Measurements from ENCODE around the gene SULT2A1. TPM values are rescaled to one million over a fixed set of nuclear protein-coding genes. Genes with fewer than 3 reads are reported as not detected.
"Not testable (repeated sequence)": the region's sequence is repeated elsewhere in the genome, so short reads cannot be mapped to it uniquely, and the experiment has no call there.

The SULT2A1 gene
- polyA plus RNA-seq, 1 experiment: not detected

DNA sequence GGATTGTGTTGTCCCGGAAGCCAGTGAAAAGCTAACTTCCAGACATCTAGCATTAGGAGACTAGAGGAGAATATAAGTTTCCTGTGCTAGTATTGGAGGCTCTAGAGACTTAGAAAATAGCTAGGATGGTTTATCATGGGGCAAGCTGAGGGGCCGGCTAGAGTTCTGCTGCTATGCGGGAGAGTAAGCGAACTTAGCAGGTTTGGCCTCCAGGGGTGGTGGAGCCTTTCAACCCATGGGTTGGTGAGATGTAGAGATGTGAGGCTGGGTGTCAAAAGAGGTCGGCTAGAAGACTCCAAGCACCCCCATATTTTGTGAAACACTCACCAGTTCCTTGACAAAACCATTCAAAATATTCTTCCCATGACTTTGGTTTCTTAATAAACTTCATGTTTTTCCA is 4.4 kb downstream of the SULT2A1 start:
- ChIA-PET CTCF (interaction anchor here (2.5 kb wide), 1 partner anchor 13 kb away, joined by 10 read pairs; no protein-coding TSS in a partner anchor), POLR2A (no interaction called here)
- TF ChIP-seq, protein P1, sequence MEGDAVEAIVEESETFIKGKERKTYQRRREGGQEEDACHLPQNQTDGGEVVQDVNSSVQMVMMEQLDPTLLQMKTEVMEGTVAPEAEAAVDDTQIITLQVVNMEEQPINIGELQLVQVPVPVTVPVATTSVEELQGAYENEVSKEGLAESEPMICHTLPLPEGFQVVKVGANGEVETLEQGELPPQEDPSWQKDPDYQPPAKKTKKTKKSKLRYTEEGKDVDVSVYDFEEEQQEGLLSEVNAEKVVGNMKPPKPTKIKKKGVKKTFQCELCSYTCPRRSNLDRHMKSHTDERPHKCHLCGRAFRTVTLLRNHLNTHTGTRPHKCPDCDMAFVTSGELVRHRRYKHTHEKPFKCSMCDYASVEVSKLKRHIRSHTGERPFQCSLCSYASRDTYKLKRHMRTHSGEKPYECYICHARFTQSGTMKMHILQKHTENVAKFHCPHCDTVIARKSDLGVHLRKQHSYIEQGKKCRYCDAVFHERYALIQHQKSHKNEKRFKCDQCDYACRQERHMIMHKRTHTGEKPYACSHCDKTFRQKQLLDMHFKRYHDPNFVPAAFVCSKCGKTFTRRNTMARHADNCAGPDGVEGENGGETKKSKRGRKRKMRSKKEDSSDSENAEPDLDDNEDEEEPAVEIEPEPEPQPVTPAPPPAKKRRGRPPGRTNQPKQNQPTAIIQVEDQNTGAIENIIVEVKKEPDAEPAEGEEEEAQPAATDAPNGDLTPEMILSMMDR (IDR thresholded peaks at IDR 0.05; ENCODE audit: insufficient read depth, low read depth, low read length): no peak
- H3K4me3 ChIP-seq (ENCODE audit: low read depth, low read length): no peak overlapping the region
- peaks cover 3% of the 10 kb centered on the region for H3K27me3 ChIP-seq (ENCODE audit: control insufficient read depth, insufficient read depth, low read length)
- H3K36me3 ChIP-seq (ENCODE audit: control insufficient read depth, insufficient read depth, low read length): no peaks in the 10 kb centered on the region
- no peak for DNase-seq (ENCODE audit: low read depth)

DNA sequence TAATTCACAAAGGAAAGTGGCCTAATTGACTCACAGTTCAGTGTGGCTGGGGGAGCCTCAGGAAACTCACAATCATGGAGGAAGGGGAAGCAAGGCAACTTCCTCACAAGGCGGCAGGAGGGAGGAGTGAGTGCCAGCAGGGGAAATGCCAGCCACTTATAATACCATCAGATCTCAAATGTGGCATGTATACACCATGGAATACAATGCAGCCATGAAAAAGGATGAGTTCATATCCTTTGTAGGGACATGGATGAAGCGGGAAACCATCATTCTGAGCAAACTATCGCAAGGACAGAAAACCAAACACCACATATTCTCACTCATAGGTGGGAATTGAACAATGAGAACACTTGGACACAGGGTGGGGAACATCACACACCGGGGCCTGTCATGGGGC is 6.7 kb downstream of the SULT2A1 start:
- CTCF ChIA-PET: interaction anchor here (2.5 kb wide), 1 partner anchor 11 kb away, joined by 10 read pairs; no protein-coding TSS in a partner anchor
- H3K36me3 ChIP-seq (ENCODE audit: control insufficient read depth, insufficient read depth, low read length); H3K4me3 ChIP-seq (ENCODE audit: low read depth, low read length); POLR2A ChIA-PET; H3K27me3 ChIP-seq (ENCODE audit: control insufficient read depth, insufficient read depth, low read length); DNase-seq (ENCODE audit: low read depth): not testable (repeated sequence)

DNA sequence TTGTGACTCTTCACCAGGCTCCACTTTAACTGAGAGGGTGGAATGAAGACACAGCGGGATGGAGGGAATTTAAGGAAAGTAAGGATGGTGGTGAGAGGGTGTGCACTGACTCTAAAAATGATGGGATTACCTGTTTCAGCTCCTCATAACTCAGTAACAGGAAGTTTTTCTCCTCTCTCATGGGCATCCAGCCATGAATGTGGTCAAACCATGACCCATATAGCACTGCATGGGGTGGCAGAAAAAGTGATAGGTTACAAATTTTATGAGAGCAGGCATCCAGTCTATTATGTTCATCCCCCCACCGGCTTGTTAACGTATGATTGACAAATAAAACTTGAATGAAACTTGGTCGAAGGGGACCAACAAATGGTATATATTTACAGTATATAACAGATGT is 7.2 kb downstream of the SULT2A1 start:
- Histone ChIP-seq H3K27me3 (ENCODE audit: control insufficient read depth, insufficient read depth, low read length) (peaks cover 2% of the 10 kb centered on the region; the same call in 1 of the 2 replicates), H3K36me3 (ENCODE audit: control insufficient read depth, insufficient read depth, low read length) (no peaks in the 10 kb centered on the region), H3K4me3 (ENCODE audit: low read depth, low read length) (no peak overlapping the region)
- CTCF ChIA-PET: no interaction called here
- no peak for DNase-seq (ENCODE audit: low read depth)
- POLR2A ChIA-PET: no interaction called here
- TF ChIP-seq, protein P1 (IDR thresholded peaks at IDR 0.05; ENCODE audit: insufficient read depth, low read depth, low read length): no peak

DNA sequence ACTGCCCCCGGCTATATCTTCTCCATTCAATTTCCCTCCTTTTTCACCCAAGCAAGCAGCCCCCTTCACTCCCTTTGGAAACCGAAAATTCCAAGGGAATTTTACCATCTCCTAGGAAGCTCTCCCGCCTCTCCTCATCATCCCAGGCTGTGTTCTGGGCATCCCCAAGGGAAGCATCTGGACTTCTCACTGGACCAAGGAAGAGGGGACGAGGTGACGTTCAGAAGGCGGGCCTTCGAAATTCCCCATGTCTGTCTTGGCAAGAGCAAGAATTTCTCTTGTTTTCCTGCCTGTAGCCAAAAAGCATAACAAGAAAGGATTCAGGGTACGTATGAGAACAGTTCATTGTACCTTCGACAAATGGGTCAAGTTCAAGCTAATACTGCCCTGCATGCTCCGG is 20.9 kb downstream of the SULT2A1 start:
- H3K4me3 ChIP-seq (ENCODE audit: low read depth, low read length): no peak overlapping the region

DNA sequence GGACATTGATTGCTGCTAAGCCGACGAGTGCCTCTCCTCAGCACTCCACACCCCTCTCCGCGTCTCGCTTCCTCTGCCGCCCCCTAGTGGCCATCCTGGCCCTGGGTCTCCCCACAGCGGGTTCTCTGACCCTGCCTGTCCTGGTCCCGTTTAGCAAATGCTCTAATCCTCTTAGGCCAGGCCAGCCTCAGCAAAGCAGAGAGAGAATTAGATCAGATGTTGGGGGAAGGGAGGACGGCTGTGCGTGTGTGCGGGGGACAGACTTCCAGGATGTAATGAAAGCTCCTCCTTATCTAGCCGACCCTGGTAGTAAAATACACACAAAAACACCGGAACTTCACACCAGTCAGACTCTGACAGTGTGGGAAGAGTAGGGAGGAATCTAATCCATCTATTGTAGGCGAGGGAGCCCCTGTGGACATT is 22.6 kb downstream of the SULT2A1 start:
- TF ChIP-seq, protein P1 (IDR thresholded peaks at IDR 0.05; ENCODE audit: insufficient read depth, low read depth, low read length): peak; percentile 99
- H3K36me3 ChIP-seq (ENCODE audit: control insufficient read depth, insufficient read depth, low read length): no peaks in the 10 kb centered on the region
- H3K27me3 ChIP-seq (ENCODE audit: control insufficient read depth, insufficient read depth, low read length): no peaks in the 10 kb centered on the region
- CTCF ChIA-PET: interaction anchor here (0.7 to 3.8 kb wide), 18 partner anchors 9 to 98 kb away, joined by 3 to 18 read pairs (median 6); no protein-coding TSS in a partner anchor
- no peak overlapping the region for H3K4me3 ChIP-seq (ENCODE audit: low read depth, low read length)
- DNase-seq (ENCODE audit: low read depth): no peak
- POLR2A ChIA-PET: no interaction called here

More for the DNA sequence above, 20.9 kb downstream of the SULT2A1 start:
- DNase-seq (ENCODE audit: low read depth): no peak
- POLR2A ChIA-PET: no interaction called here
- CTCF ChIA-PET: interaction anchor here (0.7 to 3.8 kb wide), 9 partner anchors 9 to 152 kb away, joined by 3 to 18 read pairs (median 10); no protein-coding TSS in a partner anchor
- TF ChIP-seq, protein P1 (IDR thresholded peaks at IDR 0.05; ENCODE audit: insufficient read depth, low read depth, low read length): no peak
- H3K36me3 ChIP-seq (ENCODE audit: control insufficient read depth, insufficient read depth, low read length): no peaks in the 10 kb centered on the region
- H3K27me3 ChIP-seq (ENCODE audit: control insufficient read depth, insufficient read depth, low read length): no peaks in the 10 kb centered on the region

DNA sequence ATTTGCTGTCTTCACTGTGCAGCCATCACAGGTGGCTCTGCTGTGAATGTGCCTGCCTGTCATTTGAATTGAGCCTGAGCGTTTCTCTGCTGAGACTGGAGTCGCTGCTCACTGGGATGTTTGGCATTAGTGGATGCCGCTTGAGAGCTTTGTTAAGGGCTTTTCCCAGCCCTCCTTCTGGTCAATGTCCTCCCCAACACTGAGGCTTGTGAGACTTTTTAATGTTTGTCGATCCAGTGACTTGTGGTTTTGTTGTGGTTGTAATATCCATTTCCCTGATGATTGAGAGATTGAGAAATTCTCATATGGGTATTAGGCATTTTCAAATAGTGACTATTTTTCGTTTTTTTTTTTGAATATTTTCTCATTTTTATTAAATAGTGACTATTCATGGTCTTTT is 24.5 kb downstream of the SULT2A1 start:
- CTCF ChIA-PET: interaction anchor here (1.2 kb wide), 1 partner anchor 71 kb away, joined by 3 read pairs; no protein-coding TSS in a partner anchor
- TF ChIP-seq, protein P1 (IDR thresholded peaks at IDR 0.05; ENCODE audit: insufficient read depth, low read depth, low read length): no peak
- Histone ChIP-seq H3K27me3 (ENCODE audit: control insufficient read depth, insufficient read depth, low read length) (no peaks in the 10 kb centered on the region), H3K4me3 (ENCODE audit: low read depth, low read length) (no peak overlapping the region), H3K36me3 (ENCODE audit: control insufficient read depth, insufficient read depth, low read length) (no peaks in the 10 kb centered on the region)
- POLR2A ChIA-PET: no interaction called here
- DNase-seq (ENCODE audit: low read depth): no peak

Data from BJ (cell line).